ENCODE measurements around the gene IFI44.

The IFI44 gene

GRCh38 chr1:78658901-78659300, 9.3 kb downstream of the IFI44 start:
- no peak for DNase-seq

- no peak for DNase-seq
Observed at GRCh38 chr1:78663923-78664322, 14.3 kb downstream of the IFI44 start.

- no peak for DNase-seq
Observed at GRCh38 chr1:78664763-78665162, 15.1 kb downstream of the IFI44 start.

GRCh38 chr1:78665809-78666208, 16.2 kb downstream of the IFI44 start:
- no peak for DNase-seq

- no peak for DNase-seq
Observed at GRCh38 chr1:78667939-78668338, 18.3 kb downstream of the IFI44 start.

- no peak for DNase-seq
Observed at GRCh38 chr1:78668427-78668826, 18.8 kb downstream of the IFI44 start.

- DNase-seq = no peak
Observed at GRCh38 chr1:78672428-78672827, 22.8 kb downstream of the IFI44 start.

GRCh38 chr1:78673120-78673519, 23.5 kb downstream of the IFI44 start:
- peak; percentile 50 for DNase-seq

- DNase-seq = peak; percentile 53
Observed at GRCh38 chr1:78676347-78676982, 26.8 kb downstream of the IFI44 start.

- no peak for DNase-seq
Observed at GRCh38 chr1:78676993-78677392, 27.4 kb downstream of the IFI44 start.

GRCh38 chr1:78677788-78678187, 28.2 kb downstream of the IFI44 start:
- no peak for DNase-seq

GRCh38 chr1:78678324-78678723, 28.7 kb downstream of the IFI44 start:
- no peak for DNase-seq

- no peak for DNase-seq
Observed at GRCh38 chr1:78681265-78681664, 31.6 kb downstream of the IFI44 start.

- no peak for DNase-seq
Observed at GRCh38 chr1:78682496-78682895, 32.9 kb downstream of the IFI44 start.

GRCh38 chr1:78683079-78683478, 33.4 kb downstream of the IFI44 start:
- no peak for DNase-seq

GRCh38 chr1:78687315-78687714, 37.7 kb downstream of the IFI44 start:
- no peak for DNase-seq

GRCh38 chr1:78687914-78688313, 38.3 kb downstream of the IFI44 start:
- no peak for DNase-seq

GRCh38 chr1:78688697-78689096, 39.1 kb downstream of the IFI44 start:
- no peak for DNase-seq

- no peak for DNase-seq
Observed at GRCh38 chr1:78690516-78690915, 40.9 kb downstream of the IFI44 start.

- DNase-seq = peak; percentile 62
Observed at GRCh38 chr1:78691995-78692747, 42.5 kb downstream of the IFI44 start.

GRCh38 chr1:78699813-78700212, 50.2 kb downstream of the IFI44 start:
- no peak for DNase-seq

GRCh38 chr1:78702426-78702825, 52.8 kb downstream of the IFI44 start:
- DNase-seq = no peak

GRCh38 chr1:78703806-78704205, 54.2 kb downstream of the IFI44 start:
- DNase-seq = no peak

GRCh38 chr1:78712467-78713051, 62.9 kb downstream of the IFI44 start:
- DNase-seq = no peak

Measured in NCI-H345 (cell line).